Esophagus muscularis mucosa (tissue), 4 donors: ENCODE results near the gene WSCD2.

Experiments used
- EP300 ChIP-seq: sonication (generic); formaldehyde crosslinking; IDR thresholded peaks from one replicate; pipeline ENCODE4 v1.6.1; 2017; ENCODE audit warnings: antibody characterized with exemption
- POLR2A ChIP-seq: fragments of 450-650 bp; IDR thresholded peaks from one replicate; pipeline ENCODE4 v1.6.1; 2017; ENCODE audit warnings: antibody characterized with exemption, moderate library complexity, mild to moderate bottlenecking, low read depth
- POLR2AphosphoS5 ChIP-seq, 2 donors: sonication (generic); formaldehyde crosslinking; IDR thresholded peaks; one replicate each; pipeline ENCODE4 v1.6.1; 2017; ENCODE audit warnings: antibody characterized with exemption in 2 of 2
- TF ChIP-seq, protein P1 (sequence below), 3 experiments: fragments of 200-600 bp in 2 of 3; fragments of 450-650 bp in 1 of 3; sonication (generic) in 2 of 3; IDR thresholded peaks; one replicate each; pipeline ENCODE4 v1.5.1; 2017 to 2019; ENCODE audit warnings: antibody characterized with exemption in 3 of 3, mild to moderate bottlenecking in 2 of 3, moderate library complexity in 1 of 3

- TF ChIP-seq, protein P1, sequence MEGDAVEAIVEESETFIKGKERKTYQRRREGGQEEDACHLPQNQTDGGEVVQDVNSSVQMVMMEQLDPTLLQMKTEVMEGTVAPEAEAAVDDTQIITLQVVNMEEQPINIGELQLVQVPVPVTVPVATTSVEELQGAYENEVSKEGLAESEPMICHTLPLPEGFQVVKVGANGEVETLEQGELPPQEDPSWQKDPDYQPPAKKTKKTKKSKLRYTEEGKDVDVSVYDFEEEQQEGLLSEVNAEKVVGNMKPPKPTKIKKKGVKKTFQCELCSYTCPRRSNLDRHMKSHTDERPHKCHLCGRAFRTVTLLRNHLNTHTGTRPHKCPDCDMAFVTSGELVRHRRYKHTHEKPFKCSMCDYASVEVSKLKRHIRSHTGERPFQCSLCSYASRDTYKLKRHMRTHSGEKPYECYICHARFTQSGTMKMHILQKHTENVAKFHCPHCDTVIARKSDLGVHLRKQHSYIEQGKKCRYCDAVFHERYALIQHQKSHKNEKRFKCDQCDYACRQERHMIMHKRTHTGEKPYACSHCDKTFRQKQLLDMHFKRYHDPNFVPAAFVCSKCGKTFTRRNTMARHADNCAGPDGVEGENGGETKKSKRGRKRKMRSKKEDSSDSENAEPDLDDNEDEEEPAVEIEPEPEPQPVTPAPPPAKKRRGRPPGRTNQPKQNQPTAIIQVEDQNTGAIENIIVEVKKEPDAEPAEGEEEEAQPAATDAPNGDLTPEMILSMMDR (IDR thresholded peaks at IDR 0.05): no peak
- TF ChIP-seq POLR2A (no peak), EP300 (no peak), POLR2AphosphoS5 (IDR thresholded peaks at IDR 0.05) (no peak)
Observed at GRCh38 chr12:108103517-108103916, 25.6 kb upstream of the WSCD2 start.
